Muscle of leg (tissue), 11 donors: ENCODE measurements around the gene ARPP19. TPM values are rescaled to one million over a fixed set of nuclear protein-coding genes. Genes with fewer than 3 reads are reported as not detected.

Source experiments
- DNase-seq: peaks from one replicate; pipeline ENCODE4 v3.0.0; 2013
- H3K27ac ChIP-seq: one replicate; pipeline ENCODE4 v1.5.1; 2013; ENCODE audit warnings: mild to moderate bottlenecking, low read length, control low read depth
- H3K27me3 ChIP-seq: one replicate; pipeline ENCODE4 v1.6.1; 2013; ENCODE audit warnings: low read length; ENCODE audit not compliant: control insufficient read depth, insufficient read depth
- H3K36me3 ChIP-seq: one replicate; pipeline ENCODE4 v1.6.1; 2013; ENCODE audit warnings: low read length; ENCODE audit not compliant: control insufficient read depth, insufficient read depth
- H3K4me1 ChIP-seq: one replicate; pipeline ENCODE4 v1.6.1; 2013; ENCODE audit warnings: low read length; ENCODE audit not compliant: control insufficient read depth, insufficient read depth
- H3K4me3 ChIP-seq: one replicate; pipeline ENCODE4 v1.5.1; 2013; ENCODE audit warnings: low read length, control low read depth
- H3K9me3 ChIP-seq: replicated peaks from 2 replicates; pipeline ENCODE4 v1.6.1; 2013; ENCODE audit warnings: low read depth, low read length; ENCODE audit not compliant: control insufficient read depth
- WGBS: methylation state at CpG from one replicate; pipeline ENCODE4 v1.1.5; 2013; ENCODE audit warnings: missing lambda C conversion rate; ENCODE audit not compliant: insufficient coverage; 5-methylcytosine and 5-hydroxymethylcytosine counted together
- polyA plus RNA-seq, 8 donors: library from polyadenylated mRNA; unstranded; fragments of 120-200 nt; gene quantifications; one replicate each; pipeline versions ENCODE4 v1.2.1 to v1.2.3, GENCODE V29; 2013; ENCODE audit warnings: inconsistent platforms in 1 of 8, low replicate concordance in 1 of 8; ENCODE audit not compliant: insufficient read length in 8 of 8, insufficient read depth in 1 of 8
- total RNA-seq: library from RNA; stranded (reverse); fragments of 120-200 nt; gene quantifications from one replicate; pipeline ENCODE4 v1.2.4, GENCODE V29; 2013

Gene ARPP19
- total and polyA plus RNA-seq, 9 donors: 60.4 to 72.3 (median 65.7) TPM

DNA sequence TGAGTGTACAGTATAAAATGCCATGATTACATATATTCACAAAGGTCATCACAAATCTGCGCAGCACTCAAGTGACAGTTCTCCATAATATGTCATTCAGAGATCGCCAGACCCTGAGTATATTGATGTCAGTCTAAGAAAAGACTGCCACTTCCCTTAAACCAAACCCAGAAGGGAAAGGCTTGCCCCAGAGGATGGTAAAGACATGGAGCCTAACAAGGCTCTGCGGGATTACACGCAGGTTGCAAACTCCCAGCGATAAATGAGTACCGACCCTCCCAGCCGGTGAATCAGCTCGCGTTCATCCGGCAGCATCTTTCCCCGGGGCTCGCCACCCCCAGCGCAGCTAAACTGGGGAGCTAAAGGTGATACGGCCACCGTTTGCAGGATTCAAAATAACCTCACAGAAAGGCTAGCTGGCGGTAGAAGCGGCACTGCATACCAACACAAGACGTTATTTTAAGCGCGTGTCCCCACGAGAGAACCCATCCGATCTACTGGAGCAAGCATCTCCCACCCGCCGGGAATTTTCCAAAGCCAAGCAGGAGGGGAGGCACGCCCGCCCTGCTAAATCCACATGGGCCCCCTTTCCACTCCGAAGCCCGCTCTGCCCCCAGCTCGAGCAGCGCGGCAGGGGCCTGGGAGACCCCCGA, 40.8 kb downstream of the ARPP19 start:
- peak; percentile 25 for DNase-seq
- no peaks in the 10 kb centered on the region for H3K9me3 ChIP-seq
- H3K36me3 ChIP-seq: no peaks in the 10 kb centered on the region
- WGBS: under 1% methylated on average over 30 of the region's 32 CpGs
- no peak overlapping the region for H3K27ac ChIP-seq
- H3K4me1 ChIP-seq: peaks cover 13% of the 10 kb centered on the region
- H3K27me3 ChIP-seq: peaks cover 39% of the 10 kb centered on the region
- H3K4me3 ChIP-seq: peak overlapping the region; percentile 54

GRCh38 chr15:52527196-52527910, 41.5 kb downstream of the ARPP19 start:
- H3K4me1 ChIP-seq: peaks cover 13% of the 10 kb centered on the region
- no CpG with 5 or more reads among the region's 7 CpGs for WGBS
- DNase-seq: no peak
- no peaks in the 10 kb centered on the region for H3K36me3 ChIP-seq
- peaks cover 39% of the 10 kb centered on the region for H3K27me3 ChIP-seq
- no peaks in the 10 kb centered on the region for H3K9me3 ChIP-seq
- no peak overlapping the region for H3K4me3 ChIP-seq
- H3K27ac ChIP-seq: no peak overlapping the region

- 100% methylated on average over 1 of the region's 4 CpGs for WGBS
- Histone ChIP-seq H3K4me3 (no peak overlapping the region), H3K9me3 (no peaks in the 10 kb centered on the region), H3K27ac (no peak overlapping the region), H3K4me1 (peaks cover 9% of the 10 kb centered on the region), H3K36me3 (no peaks in the 10 kb centered on the region), H3K27me3 (peaks cover 14% of the 10 kb centered on the region)
- no peak for DNase-seq
Measured at GRCh38 chr15:52524223-52525136, 44.4 kb downstream of the ARPP19 start.

DNA sequence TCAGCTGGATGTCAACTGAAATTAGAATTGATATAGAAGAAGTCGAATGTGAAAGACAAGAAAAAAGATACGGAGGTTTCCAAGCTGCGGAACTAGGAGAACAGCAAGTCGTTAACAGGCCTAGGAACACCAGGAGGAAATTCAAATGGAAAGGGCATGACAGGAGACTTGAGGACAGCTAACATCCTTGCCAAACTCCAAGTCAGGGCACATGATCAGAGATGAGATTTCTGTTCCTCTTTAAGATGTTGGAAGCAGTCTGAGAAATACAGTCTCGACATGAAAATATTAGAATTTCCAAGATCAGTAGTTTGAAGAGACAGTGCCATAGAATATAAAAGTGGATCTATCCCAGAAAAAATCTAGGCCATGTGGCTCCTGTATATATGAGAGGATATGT, 45.2 kb downstream of the ARPP19 start:
- H3K4me3 ChIP-seq: no peak overlapping the region
- peaks cover 6% of the 10 kb centered on the region for H3K4me1 ChIP-seq
- H3K36me3 ChIP-seq: no peaks in the 10 kb centered on the region
- peaks cover 11% of the 10 kb centered on the region for H3K27me3 ChIP-seq
- DNase-seq: peak; percentile 58
- H3K9me3 ChIP-seq: no peaks in the 10 kb centered on the region
- 57% methylated on average over 4 of the region's 5 CpGs for WGBS
- no peak overlapping the region for H3K27ac ChIP-seq

DNA sequence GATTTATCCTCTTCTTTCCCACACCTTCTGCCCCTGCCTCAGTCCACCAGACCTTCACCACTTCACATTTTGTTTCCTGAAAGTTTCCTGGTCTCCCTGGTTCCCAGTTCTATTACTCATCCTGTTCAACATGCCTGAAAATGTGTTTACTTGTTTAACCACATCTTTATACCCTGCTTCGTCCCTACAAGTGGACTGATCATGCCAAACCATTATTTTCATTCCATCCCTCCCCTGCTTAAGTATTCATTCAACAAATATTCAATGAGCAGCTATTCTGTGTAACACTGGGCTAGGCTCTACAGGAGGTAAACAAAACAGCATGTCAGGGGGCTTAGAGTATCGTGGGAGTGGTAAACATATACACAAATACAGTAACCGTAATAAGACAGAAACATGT, 45.6 kb downstream of the ARPP19 start:
- WGBS: no CpG with 5 or more reads among the region's 3 CpGs
- H3K27ac ChIP-seq: no peak overlapping the region
- DNase-seq: no peak

DNA sequence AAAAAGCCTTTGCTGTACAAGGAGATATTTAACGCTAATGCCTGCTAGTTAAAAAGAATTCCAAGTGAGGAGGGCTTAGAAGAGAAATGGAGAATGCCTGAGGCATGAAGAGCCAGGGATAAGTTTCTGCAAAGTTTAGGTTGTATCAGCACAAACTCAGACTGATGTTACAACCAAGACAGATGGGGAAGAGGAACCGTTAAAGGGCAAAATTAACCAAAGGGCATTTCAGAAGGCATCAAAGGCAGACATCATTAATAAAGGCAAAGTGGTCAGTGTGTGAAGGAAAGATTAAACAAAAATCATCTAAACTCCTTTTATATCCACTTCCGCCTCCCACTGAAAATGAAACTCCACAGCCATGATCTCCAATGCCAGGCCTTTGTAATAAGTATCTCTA, 47.1 kb downstream of the ARPP19 start:
- Histone ChIP-seq H3K36me3 (no peaks in the 10 kb centered on the region), H3K4me1 (no peaks in the 10 kb centered on the region), H3K9me3 (no peaks in the 10 kb centered on the region), H3K27me3 (peaks cover 5% of the 10 kb centered on the region), H3K4me3 (no peak overlapping the region), H3K27ac (no peak overlapping the region)
- WGBS: no CpG with 5 or more reads among the region's 3 CpGs
- no peak for DNase-seq

More for the DNA sequence above, 45.6 kb downstream of the ARPP19 start:
- peaks cover 4% of the 10 kb centered on the region for H3K4me1 ChIP-seq
- no peaks in the 10 kb centered on the region for H3K36me3 ChIP-seq
- no peak overlapping the region for H3K4me3 ChIP-seq
- H3K27me3 ChIP-seq: peaks cover 8% of the 10 kb centered on the region
- H3K9me3 ChIP-seq: no peaks in the 10 kb centered on the region

DNA sequence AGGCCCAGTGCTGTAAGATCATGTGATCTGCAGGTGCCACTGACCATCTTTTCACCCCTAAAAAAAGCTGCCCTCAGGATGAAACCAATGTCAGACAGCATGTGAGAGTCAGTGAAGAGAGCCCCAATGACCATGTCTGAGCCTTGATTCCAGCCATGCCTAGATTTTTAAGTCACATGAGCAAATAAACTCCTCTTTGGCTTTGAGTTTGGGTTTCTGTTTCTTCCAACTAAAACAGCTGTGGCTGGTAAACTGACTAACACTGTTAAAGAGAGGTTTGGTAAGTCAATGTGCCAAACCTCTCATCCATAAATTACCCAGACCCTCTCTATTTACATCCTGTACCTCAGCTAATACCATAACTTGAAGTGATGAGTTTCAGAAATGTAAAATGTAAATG, 48.4 kb downstream of the ARPP19 start:
- H3K27me3 ChIP-seq: no peaks in the 10 kb centered on the region
- no peak for DNase-seq
- H3K9me3 ChIP-seq: no peaks in the 10 kb centered on the region
- H3K36me3 ChIP-seq: no peaks in the 10 kb centered on the region
- no peak overlapping the region for H3K4me3 ChIP-seq
- H3K27ac ChIP-seq: no peak overlapping the region
- no peaks in the 10 kb centered on the region for H3K4me1 ChIP-seq

DNA sequence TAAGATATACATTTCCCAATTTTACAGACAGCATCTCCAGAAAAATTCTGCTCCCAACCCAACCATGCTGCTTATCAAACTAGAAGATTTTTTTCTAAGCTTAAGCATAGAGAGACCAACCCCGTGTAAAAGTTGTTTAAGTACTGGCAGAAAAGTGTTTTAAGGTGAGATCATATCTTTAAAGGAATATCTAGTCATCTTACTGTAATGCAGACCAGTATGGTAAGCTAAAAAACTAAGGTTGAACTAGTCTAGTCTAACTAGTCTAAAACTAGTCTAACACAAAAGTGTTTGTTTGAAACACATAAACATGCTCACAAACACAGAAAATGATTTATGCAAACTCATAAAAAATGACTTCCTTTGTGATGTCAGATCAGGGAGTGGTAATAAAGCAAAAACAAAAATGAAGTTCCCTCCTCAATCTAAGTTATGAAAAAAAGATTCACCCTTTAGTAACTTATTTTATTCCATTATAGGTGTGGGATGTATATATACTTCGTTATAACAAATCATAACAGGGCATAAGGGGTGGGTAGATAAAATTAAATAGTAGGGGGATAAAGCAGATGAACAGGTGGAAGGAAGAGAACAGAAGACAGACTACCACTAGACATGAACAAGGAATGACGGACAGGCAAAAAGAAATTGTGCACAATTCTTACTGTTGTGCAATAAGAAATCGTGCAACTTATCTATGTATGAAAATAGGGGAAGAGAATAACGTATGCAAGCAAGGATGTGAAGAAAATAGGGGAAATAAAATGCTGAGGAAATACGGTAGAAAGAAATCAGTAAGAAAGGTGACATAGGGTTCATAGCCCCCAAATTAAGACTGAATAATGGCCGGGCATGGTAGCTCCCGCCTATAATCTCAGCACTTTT, 50.1 kb downstream of the ARPP19 start:
- no peak overlapping the region for H3K27ac ChIP-seq
- no peak overlapping the region for H3K4me3 ChIP-seq
- 74% methylated on average over 4 of the region's 8 CpGs for WGBS
- H3K9me3 ChIP-seq: no peaks in the 10 kb centered on the region
- H3K27me3 ChIP-seq: no peaks in the 10 kb centered on the region
- no peaks in the 10 kb centered on the region for H3K4me1 ChIP-seq
- H3K36me3 ChIP-seq: no peaks in the 10 kb centered on the region
- no peak for DNase-seq

DNA sequence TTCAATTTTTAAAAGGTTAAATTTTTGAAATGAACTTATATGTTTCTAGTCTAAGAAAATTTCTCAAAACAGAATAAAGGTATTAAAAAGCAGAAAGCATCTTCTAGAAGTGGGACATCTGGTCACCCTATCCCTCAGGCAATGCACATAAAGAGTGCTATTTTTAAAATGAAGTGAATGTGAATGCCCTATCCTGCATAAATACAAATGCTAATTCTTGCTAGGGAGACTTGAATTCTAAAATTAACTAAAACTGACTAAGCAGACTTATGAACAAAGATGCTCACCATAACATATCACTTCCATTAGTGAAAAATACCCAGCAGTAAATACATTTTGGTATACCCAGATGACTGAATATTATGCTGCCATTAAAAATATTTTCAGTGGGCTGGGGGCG, 51.8 kb downstream of the ARPP19 start:
- Histone ChIP-seq H3K27me3 (no peaks in the 10 kb centered on the region), H3K27ac (no peak overlapping the region), H3K9me3 (no peaks in the 10 kb centered on the region), H3K4me3 (no peak overlapping the region), H3K4me1 (no peaks in the 10 kb centered on the region), H3K36me3 (no peaks in the 10 kb centered on the region)
- DNase-seq: no peak
- WGBS: 100% methylated on average over 1 of the region's 1 CpG
